Gastrocnemius medialis (tissue), 4 donors: ENCODE measurements around the gene SEC14L3. TPM values are rescaled to one million over a fixed set of nuclear protein-coding genes. Genes with fewer than 3 reads are reported as not detected.

Experiments used
- ATAC-seq, 2 donors: fragments of 150-250 bp; one replicate each; pipeline ENCODE4 v1.9.1; 2016
- DNase-seq, 2 donors: peaks; one replicate each; pipeline ENCODE4 v3.0.0-alpha.2; 2019
- H3K27ac ChIP-seq, 4 donors: fragments of 200-600 bp; sonication (generic); 1 replicate in 1 of 4; 2 replicates in 3 of 4; pipeline ENCODE4 v1.5.1; 2016 to 2018; ENCODE audit warnings: mild to moderate bottlenecking in 2 of 4, moderate library complexity in 1 of 4
- H3K27me3 ChIP-seq, 3 donors: fragments of 200-600 bp; sonication (generic) in 2 of 3; 1 replicate in 1 of 3; 2 replicates in 2 of 3; pipeline versions ENCODE4 v1.5.1 to v1.6.0; 2016 to 2019; ENCODE audit warnings: mild to moderate bottlenecking in 1 of 3, moderate library complexity in 1 of 3
- H3K36me3 ChIP-seq, 2 donors: fragments of 200-600 bp; sonication (generic) in 1 of 2; one replicate each; pipeline ENCODE4 v1.5.1; 2017 to 2018
- H3K4me1 ChIP-seq, 2 donors: fragments of 200-600 bp; sonication (generic) in 1 of 2; one replicate each; pipeline ENCODE4 v1.5.1; 2016 to 2017; ENCODE audit warnings: mild to moderate bottlenecking in 2 of 2
- H3K4me3 ChIP-seq, 4 donors: fragments of 200-600 bp; sonication (generic) in 3 of 4; 1 replicate in 1 of 4; 2 replicates in 3 of 4; pipeline ENCODE4 v1.5.1; 2016 to 2019; ENCODE audit warnings: mild to moderate bottlenecking in 2 of 4
- H3K9me3 ChIP-seq, 3 donors: fragments of 200-600 bp; sonication (generic) in 2 of 3; 1 replicate in 1 of 3; 2 replicates in 2 of 3; pipeline ENCODE4 v1.5.1; 2016 to 2019
- CTCF ChIP-seq, 5 experiments: fragments of 450-650 bp in 3 of 5; fragments of 200-600 bp in 2 of 5; sonication (generic) in 2 of 5; IDR thresholded peaks in 4 of 5; conservative IDR thresholded peaks in 1 of 5; 1 replicate in 4 of 5; 2 replicates in 1 of 5; pipeline ENCODE4 v1.5.1; 2016 to 2019; ENCODE audit warnings: antibody characterized with exemption in 5 of 5, mild to moderate bottlenecking in 3 of 5, moderate library complexity in 3 of 5
- POLR2A ChIP-seq, 2 donors: fragments of 450-650 bp; IDR thresholded peaks; one replicate each; pipeline ENCODE4 v1.6.1; 2017; ENCODE audit warnings: antibody characterized with exemption in 2 of 2, mild to moderate bottlenecking in 2 of 2, moderate library complexity in 2 of 2
- in situ Hi-C, 4 donors: fragments of 200-750 bp; cut with MboI; loops; one replicate each; pipeline versions ENCODE4 v1.15.0 to v1.8.0; 2017; ENCODE audit warnings: low sequenced_read_pairs in 4 of 4
- intact Hi-C: fragments of 100-400 bp; cut with DNase I; formaldehyde crosslinking; loops from one replicate; pipeline ENCODE4 v1.15.1; 2023; ENCODE audit warnings: low total_unique reads
- total RNA-seq, 4 donors: library from RNA; depleted of rRNA; stranded (reverse); fragments of >200 nt; gene quantifications; one replicate each; pipeline versions ENCODE4 v1.1.0 to v1.2.3, GENCODE V29; 2016

Gene SEC14L3
- total RNA-seq, 4 donors from 2014 or later = not detected

- intact Hi-C loops = loop anchor here (10.0 kb wide), 1 partner anchor 265 kb away; the partner anchor contains the start of gene OSBP2
- in situ Hi-C loops = no loop called here
- no peak for DNase-seq
These were observed 41.9 kb downstream of the SEC14L3 start for GRCh38 chr22:30429887-30430286.

GRCh38 chr22:30427871-30428270, 43.9 kb downstream of the SEC14L3 start:
- H3K4me3 ChIP-seq = no peak overlapping the region
- in situ Hi-C loops = no loop called here
- H3K27ac ChIP-seq = peak overlapping the region in 1 of 4 donors; percentile 37
- no peaks in the 10 kb centered on the region for H3K36me3 ChIP-seq
- intact Hi-C loops = loop anchor here (10.0 kb wide), 1 partner anchor 267 kb away; the partner anchor contains the start of gene OSBP2
- no peaks in the 10 kb centered on the region for H3K27me3 ChIP-seq
- peaks cover 15 to 19% of the 10 kb centered on the region in 2 donors for H3K4me1 ChIP-seq
- DNase-seq (no peak), ATAC-seq (no peak)
- no peaks in the 10 kb centered on the region for H3K9me3 ChIP-seq
- TF ChIP-seq POLR2A (IDR thresholded peaks at IDR 0.05) (no peak), CTCF (IDR thresholded peaks at IDR 0.05 in 4 of 5, conservative IDR thresholded peaks at IDR 0.05 in 1 of 5) (no peak)

More at GRCh38 chr22:30429887-30430286, 41.9 kb downstream of the SEC14L3 start:
- Histone ChIP-seq H3K27ac (no peak overlapping the region), H3K27me3 (no peaks in the 10 kb centered on the region), H3K4me3 (no peak overlapping the region), H3K36me3 (no peaks in the 10 kb centered on the region), H3K9me3 (no peaks in the 10 kb centered on the region), H3K4me1 (peaks cover 7 to 13% of the 10 kb centered on the region in 2 donors)
- TF ChIP-seq CTCF (IDR thresholded peaks at IDR 0.05 in 4 of 5, conservative IDR thresholded peaks at IDR 0.05 in 1 of 5) (no peak), POLR2A (IDR thresholded peaks at IDR 0.05) (no peak)
- ATAC-seq = no peak

GRCh38 chr22:30426388-30427353, 45.1 kb downstream of the SEC14L3 start:
- in situ Hi-C loops = no loop called here
- peak overlapping the region; percentile 43 to 99 (median 90) for H3K27ac ChIP-seq
- TF ChIP-seq POLR2A (IDR thresholded peaks at IDR 0.05) (no peak), CTCF (IDR thresholded peaks at IDR 0.05 in 4 of 5, conservative IDR thresholded peaks at IDR 0.05 in 1 of 5) (peak; percentile 43 to 69 (median 62))

GRCh38 chr22:30425616-30426387, 46.0 kb downstream of the SEC14L3 start, which contains the start of gene MTFP1:
Gene MTFP1 (plus strand): TSS chr22:30425768. CDS start chr22:30425880, 112 bp downstream.
- Histone ChIP-seq H3K4me1 (peaks cover 31 to 32% of the 10 kb centered on the region in 2 donors), H3K36me3 (no peaks in the 10 kb centered on the region), H3K4me3 (peak within 1 kb of the TSS; percentile 60 to 96 (median 78)), H3K27ac (peak within 1 kb of the TSS; percentile 92 to 100 (median 99)), H3K27me3 (no peaks in the 10 kb centered on the region), H3K9me3 (no peaks in the 10 kb centered on the region)
- intact Hi-C loops (loop anchor here (1.0 to 10.0 kb wide), 2 partner anchors 35 to 269 kb away; partner anchors contain the start of gene OSBP2), in situ Hi-C loops (no loop called here)
- DNase-seq (peak; percentile 8 to 43), ATAC-seq (no peak)
- TF ChIP-seq CTCF (IDR thresholded peaks at IDR 0.05 in 4 of 5, conservative IDR thresholded peaks at IDR 0.05 in 1 of 5) (peak in 2 of 5 experiments; percentile 20 to 22), POLR2A (IDR thresholded peaks at IDR 0.05) (peak in 1 of 2 donors; percentile 28)

More at GRCh38 chr22:30426388-30427353, 45.1 kb downstream of the SEC14L3 start:
- Histone ChIP-seq H3K4me1 (peaks cover 27 to 30% of the 10 kb centered on the region in 2 donors), H3K9me3 (no peaks in the 10 kb centered on the region), H3K36me3 (no peaks in the 10 kb centered on the region), H3K27me3 (no peaks in the 10 kb centered on the region), H3K4me3 (peak overlapping the region; percentile 56 to 96 (median 68))
- intact Hi-C loops = loop anchor here (1.0 to 10.0 kb wide), 2 partner anchors 35 to 268 kb away; partner anchors contain the start of gene OSBP2
- DNase-seq (peak; percentile 58 to 72), ATAC-seq (peak; percentile 7 to 21)
